HL-60/S4 (cell line): ENCODE measurements around the gene DNPEP.

ENCODE experiments used
- in situ Hi-C: fragments of 300-500 bp; cut with MboI; formaldehyde crosslinking; loops from 2 replicates; pipeline ENCODE4 v1.14.3; 2022; ENCODE audit warnings: low sequenced_read_pairs

DNPEP gene

GRCh38 chr2:219387306-219388120, at the start of gene DNPEP:
TSS of gene DNPEP (minus strand) at chr2:219387912. CDS start at chr2:219387794, 118 bp downstream.
- in situ Hi-C loops, result no loop called here

GRCh38 chr2:219437141-219437540, 49.4 kb upstream of the DNPEP start:
- in situ Hi-C loops, result no loop called here

GRCh38 chr2:219436491-219436890, 48.8 kb upstream of the DNPEP start:
- in situ Hi-C loops, result no loop called here

- in situ Hi-C loops, result no loop called here
Measured at GRCh38 chr2:219435701-219436100, 48.0 kb upstream of the DNPEP start.

GRCh38 chr2:219434718-219435525, 47.2 kb upstream of the DNPEP start, which contains the start of gene SPEG:
TSS of gene SPEG (plus strand) at chr2:219434843. CDS start at chr2:219434978, 135 bp downstream.
- in situ Hi-C loops, result no loop called here

GRCh38 chr2:219434468-219434717, 46.7 kb upstream of the DNPEP start:
- in situ Hi-C loops, result no loop called here

- in situ Hi-C loops, result no loop called here
Measured at GRCh38 chr2:219433666-219434467, 46.2 kb upstream of the DNPEP start.

GRCh38 chr2:219430633-219431615, 43.2 kb upstream of the DNPEP start:
- in situ Hi-C loops, result no loop called here

GRCh38 chr2:219429958-219430606, 42.4 kb upstream of the DNPEP start:
- in situ Hi-C loops, result no loop called here

GRCh38 chr2:219428469-219428868, 40.8 kb upstream of the DNPEP start:
- in situ Hi-C loops, result no loop called here

- in situ Hi-C loops, result no loop called here
Measured at GRCh38 chr2:219426534-219427136, 38.9 kb upstream of the DNPEP start.

- in situ Hi-C loops, result no loop called here
Measured at GRCh38 chr2:219426068-219426443, 38.3 kb upstream of the DNPEP start.

GRCh38 chr2:219425238-219426067, 37.7 kb upstream of the DNPEP start:
- in situ Hi-C loops, result no loop called here

GRCh38 chr2:219423652-219424377, 36.1 kb upstream of the DNPEP start:
- in situ Hi-C loops, result no loop called here

- in situ Hi-C loops, result no loop called here
Measured at GRCh38 chr2:219422952-219423534, 35.3 kb upstream of the DNPEP start.

- in situ Hi-C loops, result no loop called here
Measured at GRCh38 chr2:219421323-219421722, 33.6 kb upstream of the DNPEP start.

- in situ Hi-C loops, result no loop called here
Measured at GRCh38 chr2:219420687-219421086, 33.0 kb upstream of the DNPEP start.
